Trophoblast cell (in vitro differentiated cells and primary cell): Measurements from ENCODE around the gene DNAH7. TPM values are rescaled to one million over a fixed set of nuclear protein-coding genes. Genes with fewer than 3 reads are reported as not detected.

Source experiments
- DNase-seq, 2 donors: peaks; one replicate each; pipeline ENCODE4 v3.0.0-alpha.2; 2016
- H2AFZ ChIP-seq: 2 replicates; pipeline ENCODE4 v1.6.1; 2013; ENCODE audit warnings: low read length, moderate library complexity, mild to moderate bottlenecking; ENCODE audit not compliant: insufficient read depth, poor library complexity
- H2AK5ac ChIP-seq: 2 replicates; pipeline ENCODE4 v1.6.1; 2013; ENCODE audit warnings: mild to moderate bottlenecking, low read length
- H2BK120ac ChIP-seq: 2 replicates; pipeline ENCODE4 v1.6.1; 2013; ENCODE audit warnings: low read length, mild to moderate bottlenecking, moderate library complexity; ENCODE audit not compliant: insufficient read depth, poor library complexity
- H2BK12ac ChIP-seq: 2 replicates; pipeline ENCODE4 v1.6.1; 2013; ENCODE audit warnings: mild to moderate bottlenecking, low read length, moderate library complexity
- H2BK5ac ChIP-seq: 2 replicates; pipeline ENCODE4 v1.6.1; 2013; ENCODE audit warnings: low read length, low read depth, moderate library complexity, mild to moderate bottlenecking; ENCODE audit not compliant: poor library complexity
- H3K14ac ChIP-seq: 2 replicates; pipeline ENCODE4 v1.6.1; 2013; ENCODE audit warnings: mild to moderate bottlenecking, low read length
- H3K18ac ChIP-seq: 2 replicates; pipeline ENCODE4 v1.6.1; 2013; ENCODE audit warnings: mild to moderate bottlenecking, low read length
- H3K23ac ChIP-seq: 2 replicates; pipeline ENCODE4 v1.6.1; 2013; ENCODE audit warnings: low read length
- H3K27ac ChIP-seq: 2 replicates; pipeline ENCODE4 v1.5.1; 2013; ENCODE audit warnings: low read depth, mild to moderate bottlenecking, inconsistent platforms, low read length, moderate library complexity
- H3K27me3 ChIP-seq: 2 replicates; pipeline ENCODE4 v1.6.1; 2013; ENCODE audit warnings: inconsistent platforms, mild to moderate bottlenecking, low read length, moderate library complexity; ENCODE audit not compliant: insufficient read depth
- H3K36me3 ChIP-seq, 2 experiments: 1 replicate in 1 of 2; 2 replicates in 1 of 2; pipeline ENCODE4 v1.6.1; 2013; ENCODE audit warnings: low read length in 2 of 2, mild to moderate bottlenecking in 2 of 2, moderate library complexity in 1 of 2; ENCODE audit not compliant: insufficient read depth in 2 of 2, control insufficient read depth in 1 of 2
- H3K4ac ChIP-seq: 2 replicates; pipeline ENCODE4 v1.6.1; 2013; ENCODE audit warnings: low read depth, mild to moderate bottlenecking, low read length, moderate library complexity
- H3K4me1 ChIP-seq, 2 experiments: 1 replicate in 1 of 2; 2 replicates in 1 of 2; pipeline ENCODE4 v1.6.1; 2013; ENCODE audit warnings: low read length in 2 of 2, mild to moderate bottlenecking in 2 of 2, moderate library complexity in 1 of 2; ENCODE audit not compliant: insufficient read depth in 2 of 2, control insufficient read depth in 1 of 2
- H3K4me2 ChIP-seq: 2 replicates; pipeline ENCODE4 v1.6.1; 2013; ENCODE audit warnings: inconsistent platforms, mild to moderate bottlenecking, low read length, moderate library complexity
- H3K4me3 ChIP-seq: 2 replicates; pipeline ENCODE4 v1.5.1; 2013; ENCODE audit warnings: mild to moderate bottlenecking, low read depth, low read length, inconsistent platforms
- H3K79me1 ChIP-seq: one replicate; pipeline ENCODE4 v1.6.1; 2013; ENCODE audit warnings: low read length
- H3K79me2 ChIP-seq: 2 replicates; pipeline ENCODE4 v1.6.1; 2013; ENCODE audit warnings: low read length, mild to moderate bottlenecking; ENCODE audit not compliant: control insufficient read depth, insufficient read depth, poor library complexity
- H3K9ac ChIP-seq: 2 replicates; pipeline ENCODE4 v1.6.1; 2013; ENCODE audit warnings: mild to moderate bottlenecking, low read length
- H3K9me3 ChIP-seq: 2 replicates; pipeline ENCODE4 v1.6.1; 2013; ENCODE audit warnings: low read depth, mild to moderate bottlenecking, control low read depth, inconsistent platforms, low read length; ENCODE audit not compliant: insufficient read depth
- H4K12ac ChIP-seq: 2 replicates; pipeline ENCODE4 v1.6.1; 2013; ENCODE audit warnings: low read depth, mild to moderate bottlenecking, low read length, moderate library complexity
- H4K8ac ChIP-seq: 2 replicates; pipeline ENCODE4 v1.6.1; 2013; ENCODE audit warnings: low read depth, mild to moderate bottlenecking, low read length, moderate library complexity
- H4K91ac ChIP-seq: one replicate; pipeline ENCODE4 v1.6.1; 2013; ENCODE audit warnings: low read depth, mild to moderate bottlenecking, low read length, moderate library complexity
- WGBS: extraction: QIAGEN DNeasy Blood & Tissue Kit; methylation state at CpG from one replicate; pipeline ENCODE4 v1.1.7; 2013; ENCODE audit warnings: missing lambda C conversion rate; ENCODE audit not compliant: insufficient read length, insufficient coverage; ENCODE audit errors: extremely low coverage; 5-methylcytosine and 5-hydroxymethylcytosine counted together
- polyA plus RNA-seq: library from polyadenylated mRNA; stranded (reverse); fragments of 200-250 nt; gene quantifications from 2 replicates; pipeline ENCODE4 v1.2.3, GENCODE V29; 2013

The DNAH7 gene
- 0.08 TPM in 2 replicates for polyA plus RNA-seq

- Histone ChIP-seq H4K91ac (peak within 1 kb of the TSS; percentile 56), H2AK5ac (peak within 1 kb of the TSS; percentile 44), H2BK120ac (no peak within 1 kb of the TSS), H2BK12ac (no peak within 1 kb of the TSS), H2AFZ (peak within 1 kb of the TSS; percentile 80), H3K14ac (no peak within 1 kb of the TSS), H3K4me1 (peaks cover 0 to 4% of the 10 kb centered on the region in 2 experiments), H4K8ac (peak within 1 kb of the TSS; percentile 91), H3K4ac (no peak within 1 kb of the TSS), H3K79me2 (no peaks in the 10 kb centered on the region), H3K27ac (no peak within 1 kb of the TSS), H3K79me1 (peaks cover 3% of the 10 kb centered on the region), H3K18ac (no peak within 1 kb of the TSS), H3K4me3 (peak within 1 kb of the TSS; percentile 92), H4K12ac (peak within 1 kb of the TSS; percentile 81), H2BK5ac (no peak within 1 kb of the TSS), H3K4me2 (peak within 1 kb of the TSS; percentile 79), H3K23ac (no peak within 1 kb of the TSS), H3K9ac (peak within 1 kb of the TSS; percentile 43), H3K9me3 (no peaks in the 10 kb centered on the region), H3K36me3 (no peaks in the 10 kb centered on the region), H3K27me3 (no peaks in the 10 kb centered on the region)
- DNase-seq = peak; percentile 76 to 82
- WGBS = no CpG with 5 or more reads among the region's 53 CpGs
Observed at GRCh38 chr2:196068271-196069209, at the start of gene DNAH7. Gene DNAH7 (minus strand): TSS chr2:196068837. CDS start chr2:196068711, 126 bp downstream.

GRCh38 chr2:196117214-196117705 lies 48.6 kb upstream of the DNAH7 start:
- H3K27ac ChIP-seq = no peak overlapping the region
- H3K9ac ChIP-seq = no peak overlapping the region
- peaks cover 2% of the 10 kb centered on the region in 2 experiments for H3K4me1 ChIP-seq
- no peak overlapping the region for H2AK5ac ChIP-seq
- H4K91ac ChIP-seq = no peak overlapping the region
- peaks cover 0 to 2% of the 10 kb centered on the region in 2 experiments for H3K36me3 ChIP-seq
- no peaks in the 10 kb centered on the region for H3K79me2 ChIP-seq
- H3K4me3 ChIP-seq = no peak overlapping the region
- H4K12ac ChIP-seq = no peak overlapping the region
- H3K4ac ChIP-seq = no peak overlapping the region
- H3K79me1 ChIP-seq = peaks cover 3% of the 10 kb centered on the region
- no peak for DNase-seq
- H3K9me3 ChIP-seq = no peaks in the 10 kb centered on the region
- H2AFZ ChIP-seq = no peak overlapping the region
- no peak overlapping the region for H2BK120ac ChIP-seq
- H3K18ac ChIP-seq = no peak overlapping the region
- no peaks in the 10 kb centered on the region for H3K27me3 ChIP-seq
- H4K8ac ChIP-seq = no peak overlapping the region
- no peak overlapping the region for H2BK5ac ChIP-seq
- H3K4me2 ChIP-seq = no peak overlapping the region
- H3K23ac ChIP-seq = no peak overlapping the region
- H2BK12ac ChIP-seq = no peak overlapping the region
- no CpG with 5 or more reads among the region's 4 CpGs for WGBS
- no peak overlapping the region for H3K14ac ChIP-seq

- no peak overlapping the region for H3K4ac ChIP-seq
- H3K27me3 ChIP-seq = no peaks in the 10 kb centered on the region
- H2AFZ ChIP-seq = peak overlapping the region; percentile 83
- peak overlapping the region; percentile 47 for H4K91ac ChIP-seq
- peaks cover 0 to 2% of the 10 kb centered on the region in 2 experiments for H3K36me3 ChIP-seq
- H2BK12ac ChIP-seq = peak overlapping the region; percentile 80
- peak overlapping the region; percentile 87 for H3K27ac ChIP-seq
- H3K18ac ChIP-seq = no peak overlapping the region
- H3K4me1 ChIP-seq = peaks cover 2% of the 10 kb centered on the region in 2 experiments
- peak overlapping the region; percentile 66 for H2BK120ac ChIP-seq
- H3K4me2 ChIP-seq = peak overlapping the region; percentile 33
- H3K4me3 ChIP-seq = no peak overlapping the region
- no peak overlapping the region for H3K9ac ChIP-seq
- no peak overlapping the region for H3K14ac ChIP-seq
- H2BK5ac ChIP-seq = peak overlapping the region; percentile 91
- H2AK5ac ChIP-seq = no peak overlapping the region
- no peaks in the 10 kb centered on the region for H3K79me2 ChIP-seq
- peaks cover 3% of the 10 kb centered on the region for H3K79me1 ChIP-seq
- no peaks in the 10 kb centered on the region for H3K9me3 ChIP-seq
- WGBS = no CpG with 5 or more reads among the region's 7 CpGs
- no peak overlapping the region for H4K12ac ChIP-seq
- H3K23ac ChIP-seq = no peak overlapping the region
- DNase-seq = peak in 1 of 2 donors; percentile 31
- H4K8ac ChIP-seq = peak overlapping the region; percentile 87
Observed at GRCh38 chr2:196113061-196113974, 44.7 kb upstream of the DNAH7 start.

- no CpG with 5 or more reads among the region's 5 CpGs for WGBS
- Histone ChIP-seq H2AFZ (no peak overlapping the region), H2BK120ac (no peak overlapping the region), H3K23ac (no peak overlapping the region), H3K27ac (no peak overlapping the region), H3K79me1 (peaks cover 3% of the 10 kb centered on the region), H2BK12ac (no peak overlapping the region), H3K9me3 (no peaks in the 10 kb centered on the region), H2BK5ac (no peak overlapping the region), H3K18ac (no peak overlapping the region), H3K4me2 (no peak overlapping the region), H4K8ac (no peak overlapping the region), H4K12ac (no peak overlapping the region), H3K4me1 (peaks cover 2% of the 10 kb centered on the region in 2 experiments), H3K9ac (no peak overlapping the region), H3K4ac (no peak overlapping the region), H4K91ac (no peak overlapping the region), H3K79me2 (no peaks in the 10 kb centered on the region), H2AK5ac (no peak overlapping the region), H3K27me3 (no peaks in the 10 kb centered on the region), H3K4me3 (no peak overlapping the region), H3K14ac (no peak overlapping the region), H3K36me3 (peaks cover 0 to 2% of the 10 kb centered on the region in 2 experiments)
- peak in 1 of 2 donors; percentile 11 for DNase-seq
Observed at GRCh38 chr2:196112418-196113034, 43.9 kb upstream of the DNAH7 start.
